IMR-90 (cell line): ENCODE results near the gene C3. TPM values are rescaled to one million over a fixed set of nuclear protein-coding genes. Genes with fewer than 3 reads are reported as not detected.
A peak's percentile ranks its signal among the peaks of the same experiment; 100 is the strongest.

Experiments
- ATAC-seq: fragments of 200-7000 bp; cut with Tn5 transposase; 2 replicates; pipeline ENCODE4 v1.9.1; 2020; ENCODE audit warnings: low read depth, mild to moderate bottlenecking, moderate library complexity
- BruUV-seq: library from RNA; stranded (reverse); fragments of 400-500 nt; replicated peaks from 2 replicates; lab custom pipeline; 2021; lab: Mats Ljungman, UMichigan
- CTCF ChIA-PET: fragments of 300-600 bp; formaldehyde crosslinking; extraction: SDS; loops from one replicate; lab custom pipeline; 2021; ENCODE audit warnings: antibody characterized with exemption; lab: Yijun Ruan, JAX
- POLR2A ChIA-PET: fragments of 300-600 bp; sonication (Branson Sonifier 250); formaldehyde crosslinking; loops from one replicate; lab custom pipeline; 2022; ENCODE audit warnings: antibody characterized with exemption; ENCODE audit not compliant: unreplicated experiment; lab: Charles Lee
- DNase-seq: peaks from one replicate; pipeline ENCODE4 v3.0.0; 2013
- H2AFZ ChIP-seq: replicated peaks from 2 replicates; pipeline ENCODE3; 2013; ENCODE audit warnings: low read length, mild to moderate bottlenecking; ENCODE audit not compliant: poor library complexity
- H2AK5ac ChIP-seq: 2 replicates; pipeline ENCODE4 v1.6.1; 2013; ENCODE audit warnings: low read depth, low read length, inconsistent platforms
- H2AK9ac ChIP-seq: replicated peaks from 2 replicates; pipeline ENCODE3; 2013; ENCODE audit warnings: mild to moderate bottlenecking, low read depth, low read length, moderate library complexity; ENCODE audit not compliant: poor library complexity
- H2BK120ac ChIP-seq: 2 replicates; pipeline ENCODE4 v1.6.1; 2013; ENCODE audit warnings: low read depth, low read length, inconsistent platforms
- H2BK15ac ChIP-seq: 3 replicates; pipeline ENCODE4 v1.6.1; 2013; ENCODE audit warnings: low read depth, low read length, inconsistent platforms
- H2BK20ac ChIP-seq: 2 replicates; pipeline ENCODE4 v1.6.1; 2013; ENCODE audit warnings: low read depth, mild to moderate bottlenecking, inconsistent platforms, low read length, moderate library complexity
- H2BK5ac ChIP-seq: 2 replicates; pipeline ENCODE4 v1.6.1; 2013; ENCODE audit warnings: mild to moderate bottlenecking, low read depth, low read length, inconsistent platforms; ENCODE audit not compliant: poor library complexity, severe bottlenecking
- H3K14ac ChIP-seq: replicated peaks from 2 replicates; pipeline ENCODE4 v1.6.1; 2013; ENCODE audit warnings: low read depth, low read length, inconsistent platforms
- H3K18ac ChIP-seq: 2 replicates; pipeline ENCODE4 v1.6.1; 2013; ENCODE audit warnings: low read depth, low read length, control low read depth
- H3K23ac ChIP-seq: 2 replicates; pipeline ENCODE4 v1.6.1; 2013; ENCODE audit warnings: low read depth, low read length, inconsistent platforms
- H3K27ac ChIP-seq: 2 replicates; pipeline ENCODE4 v1.5.1; 2013; ENCODE audit warnings: mild to moderate bottlenecking, control low read depth, low read length; ENCODE audit not compliant: insufficient read depth
- H3K27me3 ChIP-seq: 2 replicates; pipeline ENCODE4 v1.6.1; 2013; ENCODE audit warnings: low read length; ENCODE audit not compliant: control insufficient read depth, insufficient read depth
- H3K36me3 ChIP-seq: 2 replicates; pipeline ENCODE4 v1.6.1; 2013; ENCODE audit warnings: low read length, mixed read lengths; ENCODE audit not compliant: control insufficient read depth, insufficient read depth
- H3K4ac ChIP-seq: 2 replicates; pipeline ENCODE4 v1.6.1; 2013; ENCODE audit warnings: low read depth, low read length, inconsistent platforms
- H3K4me1 ChIP-seq: 2 replicates; pipeline ENCODE4 v1.6.1; 2013; ENCODE audit warnings: low read length, mixed read lengths; ENCODE audit not compliant: control insufficient read depth, insufficient read depth
- H3K4me2 ChIP-seq: 2 replicates; pipeline ENCODE4 v1.6.1; 2013; ENCODE audit warnings: low read depth, mild to moderate bottlenecking, control low read depth, low read length, moderate library complexity
- H3K4me3 ChIP-seq: 2 replicates; pipeline ENCODE4 v1.5.1; 2013; ENCODE audit warnings: low read depth, mild to moderate bottlenecking, control low read depth, low read length, moderate library complexity; ENCODE audit not compliant: insufficient read depth
- H3K56ac ChIP-seq: 2 replicates; pipeline ENCODE4 v1.6.1; 2013; ENCODE audit warnings: low read length, inconsistent platforms; ENCODE audit not compliant: insufficient read depth; ENCODE audit errors: extremely low read depth
- H3K79me1 ChIP-seq, 2 experiments: 2 replicates each; pipeline ENCODE4 v1.6.1; 2013; ENCODE audit warnings: low read length in 2 of 2, inconsistent platforms in 1 of 2, low read depth in 1 of 2
- H3K9ac ChIP-seq: 2 replicates; pipeline ENCODE4 v1.6.1; 2013; ENCODE audit warnings: low read depth, low read length, control low read depth
- H3K9me1 ChIP-seq: 2 replicates; pipeline ENCODE4 v1.6.1; 2013; ENCODE audit warnings: low read length, inconsistent platforms; ENCODE audit not compliant: insufficient read depth
- H3K9me3 ChIP-seq: 2 replicates; pipeline ENCODE4 v1.6.1; 2013; ENCODE audit warnings: low read length; ENCODE audit not compliant: control insufficient read depth, insufficient read depth
- H4K20me1 ChIP-seq: 2 replicates; pipeline ENCODE4 v1.6.1; 2013; ENCODE audit warnings: low read length, inconsistent platforms; ENCODE audit not compliant: insufficient read depth
- H4K5ac ChIP-seq: 2 replicates; pipeline ENCODE4 v1.6.1; 2013; ENCODE audit warnings: mild to moderate bottlenecking, low read depth, low read length, control low read depth
- H4K8ac ChIP-seq, 2 experiments: 2 replicates each; pipeline ENCODE4 v1.6.1; 2013; ENCODE audit warnings: low read depth in 2 of 2, low read length in 2 of 2, control low read depth in 1 of 2, inconsistent platforms in 1 of 2
- H4K91ac ChIP-seq: 2 replicates; pipeline ENCODE4 v1.6.1; 2013; ENCODE audit warnings: low read depth, low read length, inconsistent platforms; ENCODE audit not compliant: insufficient read depth
- BHLHE40 ChIP-seq: fragments of 150-350 bp; IDR thresholded peaks from 2 replicates; pipeline ENCODE4 v1.6.1; 2016; ENCODE audit warnings: mild to moderate bottlenecking, low read depth, low read length
- CEBPB ChIP-seq: IDR thresholded peaks from 2 replicates; pipeline ENCODE4 v1.6.1; 2012; ENCODE audit warnings: low read depth, low read length, improper control_type of control experiment
- ELK1 ChIP-seq: fragments of 150-350 bp; IDR thresholded peaks from 2 replicates; pipeline ENCODE4 v1.6.1; 2016; ENCODE audit warnings: low read depth, mild to moderate bottlenecking, low read length, moderate library complexity, borderline replicate concordance
- MAFK ChIP-seq: IDR thresholded peaks from 2 replicates; pipeline ENCODE4 v1.6.1; 2012; ENCODE audit warnings: low read depth, low read length, improper control_type of control experiment
- MAZ ChIP-seq: IDR thresholded peaks from 2 replicates; pipeline ENCODE4 v1.6.1; 2012; ENCODE audit warnings: low read depth, mild to moderate bottlenecking, low read length, improper control_type of control experiment, moderate library complexity, borderline replicate concordance
- MXI1 ChIP-seq: IDR thresholded peaks from 2 replicates; pipeline ENCODE4 v1.6.1; 2012; ENCODE audit warnings: low read depth, mild to moderate bottlenecking, low read length, moderate library complexity, borderline replicate concordance
- NFE2L2 ChIP-seq: fragments of 150-350 bp; IDR thresholded peaks from 2 replicates; pipeline ENCODE4 v1.6.1; 2016; ENCODE audit warnings: low read depth, mild to moderate bottlenecking, low read length
- POLR2A ChIP-seq: IDR thresholded peaks from 2 replicates; pipeline ENCODE4 v1.6.1; 2012; ENCODE audit warnings: mild to moderate bottlenecking, low read depth, low read length
- RFX5 ChIP-seq: IDR thresholded peaks from 2 replicates; pipeline ENCODE4 v1.8.0; 2012; ENCODE audit warnings: low read depth, mild to moderate bottlenecking, low read length, moderate library complexity
- SMC3 ChIP-seq: fragments of 150-350 bp; IDR thresholded peaks from 2 replicates; pipeline ENCODE4 v1.6.1; 2016; ENCODE audit warnings: low read depth, mild to moderate bottlenecking, antibody characterized with exemption, low read length, moderate library complexity
- USF2 ChIP-seq: fragments of 150-350 bp; IDR thresholded peaks from 2 replicates; pipeline ENCODE4 v1.6.1; 2017; ENCODE audit warnings: mild to moderate bottlenecking, antibody characterized with exemption, low read length, low read depth
- WGBS, 2 experiments: methylation state at CpG; one replicate each; pipeline versions ENCODE4 v1.1.5 to v1.1.7; 2013; ENCODE audit warnings: missing lambda C conversion rate in 2 of 2; ENCODE audit not compliant: insufficient read length in 1 of 2; ENCODE audit errors: extremely low coverage in 2 of 2; 5-methylcytosine and 5-hydroxymethylcytosine counted together
- dilution Hi-C: fragments of 300-500 bp; cut with HindIII; formaldehyde crosslinking; loops from one replicate; pipeline ENCODE4 v1.14.3; 2018; ENCODE audit warnings: low sequenced_read_pairs; ENCODE audit not compliant: unreplicated experiment
- in situ Hi-C: fragments of 300-500 bp; cut with MboI; formaldehyde crosslinking; loops from 3 replicates; pipeline ENCODE4 v1.14.3; 2019; ENCODE audit warnings: low sequenced_read_pairs, inconsistent platforms, mixed read lengths
- intact Hi-C: fragments of 100-400 bp; cut with micrococcal nuclease; formaldehyde crosslinking; loops from 2 replicates; pipeline ENCODE4 v1.10.0; 2022
- polyA plus RNA-seq, 3 experiments: library from polyadenylated mRNA; depleted of rRNA; stranded (reverse); fragments of >200 nt; gene quantifications; 2 replicates each; pipeline ENCODE4 v1.2.3, GENCODE V29; 2012; ENCODE audit warnings: low replicate concordance in 1 of 3
- total RNA-seq: library from RNA; depleted of rRNA; stranded (reverse); fragments of >200 nt; gene quantifications from 2 replicates; pipeline ENCODE4 v1.2.3, GENCODE V29; 2012

C3 gene
- total and polyA plus RNA-seq, 2 of the 4 experiments (the other 2 are of a cell fraction) = 0.36 TPM; not detected in 1

- H3K36me3 ChIP-seq = no peaks in the 10 kb centered on the region
- H3K23ac ChIP-seq = no peak overlapping the region
- H3K18ac ChIP-seq = no peak overlapping the region
- H3K9me3 ChIP-seq = peaks cover 14% of the 10 kb centered on the region
- H3K4ac ChIP-seq = no peak overlapping the region
- H2AFZ ChIP-seq = no peak overlapping the region
- H4K91ac ChIP-seq = no peak overlapping the region
- H3K9me1 ChIP-seq = no peaks in the 10 kb centered on the region
- no peak overlapping the region for H4K5ac ChIP-seq
- dilution Hi-C loops = no loop called here
- no peak overlapping the region for H2AK9ac ChIP-seq
- no peak overlapping the region for H2BK20ac ChIP-seq
- no peak overlapping the region for H3K56ac ChIP-seq
- BruUV-seq = no TSS peak
- H3K4me1 ChIP-seq = no peaks in the 10 kb centered on the region
- 60% methylated on average over 1 of the region's 8 CpGs; no CpG with 5 or more reads in 1 of the 2 experiments for WGBS, 2 experiments
- no peak overlapping the region for H2BK5ac ChIP-seq
- H3K79me1 ChIP-seq = no peaks in the 10 kb centered on the region
- CTCF ChIA-PET = no interaction called here
- H3K27me3 ChIP-seq = no peaks in the 10 kb centered on the region
- H2BK15ac ChIP-seq = no peak overlapping the region
- no peaks in the 10 kb centered on the region for H4K20me1 ChIP-seq
- no peak overlapping the region for H3K4me2 ChIP-seq
- no peak overlapping the region for H3K4me3 ChIP-seq
- H4K8ac ChIP-seq = no peak overlapping the region
- no peak for TF ChIP-seq CEBPB
- no peak for TF ChIP-seq BHLHE40
- TF ChIP-seq ELK1 = no peak
- TF ChIP-seq MAZ = no peak
- TF ChIP-seq MXI1 = no peak
- no peak for TF ChIP-seq NFE2L2
- TF ChIP-seq USF2 = no peak
- TF ChIP-seq MAFK = no peak
- TF ChIP-seq RFX5 = no peak
- TF ChIP-seq SMC3 = no peak
- no peak for TF ChIP-seq POLR2A
- DNase-seq = peak; percentile 21
- peak; percentile 82 for ATAC-seq
- no peak overlapping the region for H3K27ac ChIP-seq
- in situ Hi-C loops = no loop called here
- H2BK120ac ChIP-seq = no peak overlapping the region
- H3K14ac ChIP-seq = no peak overlapping the region
- intact Hi-C loops = no loop called here
- POLR2A ChIA-PET = no interaction called here
- H2AK5ac ChIP-seq = no peak overlapping the region
- no peak overlapping the region for H3K9ac ChIP-seq
Measured at GRCh38 chr19:6674868-6675305, 45.6 kb downstream of the C3 start.
